Sigmoid colon (tissue), 7 donors: ENCODE results near the gene WNK2. TPM values are rescaled to one million over a fixed set of nuclear protein-coding genes. Genes with fewer than 3 reads are reported as not detected.

Source experiments
- DNase-seq: peaks from one replicate; pipeline ENCODE4 v3.0.0-alpha.2; 2019
- H3K27ac ChIP-seq, 4 donors: fragments of 200-600 bp; sonication (generic); one replicate each; pipeline ENCODE4 v1.5.1; 2016 to 2019; ENCODE audit warnings: mild to moderate bottlenecking in 1 of 4
- H3K27me3 ChIP-seq, 3 donors: fragments of 200-600 bp; sonication (generic); one replicate each; pipeline ENCODE4 v1.5.1; 2019; ENCODE audit warnings: mild to moderate bottlenecking in 1 of 3
- H3K36me3 ChIP-seq, 4 donors: fragments of 200-600 bp; sonication (generic); one replicate each; pipeline ENCODE4 v1.5.1; 2016 to 2019
- H3K4me1 ChIP-seq, 4 donors: fragments of 200-600 bp; sonication (generic); one replicate each; pipeline ENCODE4 v1.5.1; 2017 to 2019
- H3K4me3 ChIP-seq, 4 donors: fragments of 200-600 bp; sonication (generic); one replicate each; pipeline ENCODE4 v1.5.1; 2017 to 2019; ENCODE audit warnings: mild to moderate bottlenecking in 2 of 4, moderate library complexity in 1 of 4
- H3K9me3 ChIP-seq, 4 donors: fragments of 200-600 bp in 3 of 4; sonication (generic) in 3 of 4; one replicate each; pipeline versions ENCODE4 v1.5.1 to v1.6.1; 2013 to 2019
- EP300 ChIP-seq, 4 donors: sonication (generic); formaldehyde crosslinking; IDR thresholded peaks; one replicate each; pipeline ENCODE4 v1.6.1; 2017; ENCODE audit warnings: antibody characterized with exemption in 4 of 4
- POLR2A ChIP-seq, 2 donors: fragments of 450-650 bp; IDR thresholded peaks; one replicate each; pipeline ENCODE4 v1.6.1; 2016; ENCODE audit warnings: antibody characterized with exemption in 2 of 2, mild to moderate bottlenecking in 2 of 2, moderate library complexity in 2 of 2
- POLR2AphosphoS5 ChIP-seq, 4 donors: sonication (generic); formaldehyde crosslinking; IDR thresholded peaks; one replicate each; pipeline ENCODE4 v1.6.1; 2017; ENCODE audit warnings: antibody characterized with exemption in 4 of 4
- WGBS, 2 donors: extraction: QIAGEN DNeasy Blood & Tissue Kit; methylation state at CpG; one replicate each; pipeline ENCODE4 v1.1.7; 2013; 5-methylcytosine and 5-hydroxymethylcytosine counted together
- intact Hi-C: fragments of 100-400 bp; cut with DNase I; formaldehyde crosslinking; loops from one replicate; pipeline ENCODE4 v1.15.1; 2023
- polyA plus RNA-seq, 3 donors: library from polyadenylated mRNA; stranded (reverse); fragments of 200-250 nt; gene quantifications; one replicate each; pipeline ENCODE4 v1.2.3, GENCODE V29; 2013
- total RNA-seq, 4 donors: library from RNA; depleted of rRNA; stranded (reverse); fragments of >200 nt; gene quantifications; one replicate each; pipeline ENCODE4 v1.1.0, GENCODE V29; 2016
- TF ChIP-seq, protein P1 (sequence below), 4 experiments: fragments of 450-650 bp in 3 of 4; fragments of 200-600 bp in 1 of 4; IDR thresholded peaks; one replicate each; pipeline ENCODE4 v1.5.1; 2016 to 2019; ENCODE audit warnings: antibody characterized with exemption in 4 of 4, mild to moderate bottlenecking in 3 of 4, moderate library complexity in 2 of 4
- donor health status: healthy with polysubstance abuse.
- donor health status: Bipolar disorder and iron deficiency.
- donor health status: healthy.

Gene WNK2
- total and polyA plus RNA-seq, 7 donors = 12.6 to 95.8 (median 20.0) TPM

DNA sequence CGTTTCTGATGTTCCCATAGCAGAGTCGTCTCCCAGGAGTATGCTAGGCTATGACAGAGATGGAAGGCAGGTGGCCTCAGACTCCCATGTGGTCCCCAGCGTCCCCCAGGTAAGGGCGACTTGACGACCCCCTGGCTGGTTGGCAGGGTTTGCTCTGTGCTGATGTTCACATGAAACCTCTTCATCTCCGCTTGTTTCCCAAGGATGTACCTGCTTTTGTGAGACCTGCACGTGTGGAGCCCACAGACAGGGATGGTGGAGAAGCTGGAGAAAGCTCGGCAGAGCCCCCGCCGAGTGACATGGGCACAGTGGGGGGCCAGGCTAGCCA is 108.3 kb downstream of the WNK2 start:
- DNase-seq = no peak

DNA sequence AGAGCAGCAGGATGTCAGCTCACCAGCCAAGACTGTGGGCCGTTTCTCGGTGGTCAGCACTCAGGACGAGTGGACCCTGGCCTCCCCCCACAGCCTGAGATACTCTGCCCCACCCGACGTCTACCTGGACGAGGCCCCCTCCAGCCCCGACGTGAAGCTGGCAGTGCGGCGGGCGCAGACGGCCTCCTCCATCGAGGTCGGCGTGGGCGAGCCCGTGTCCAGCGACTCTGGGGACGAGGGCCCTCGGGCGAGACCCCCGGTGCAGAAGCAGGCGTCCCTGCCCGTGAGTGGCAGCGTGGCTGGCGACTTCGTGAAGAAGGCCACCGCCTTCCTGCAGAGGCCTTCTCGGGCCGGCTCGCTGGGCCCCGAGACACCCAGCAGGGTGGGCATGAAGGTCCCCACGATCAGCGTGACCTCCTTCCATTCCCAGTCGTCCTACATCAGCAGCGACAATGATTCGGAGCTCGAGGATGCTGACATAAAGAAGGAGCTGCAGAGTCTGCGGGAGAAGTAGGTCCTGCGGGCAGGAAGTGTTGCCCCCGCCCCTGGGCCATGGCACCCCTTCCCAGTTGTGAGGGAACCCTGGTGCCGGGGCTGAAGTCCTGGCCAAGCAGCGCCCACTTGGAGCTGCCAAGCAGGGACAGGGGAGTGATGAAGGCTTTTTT is 108.9 kb downstream of the WNK2 start:
- Histone ChIP-seq H3K4me3 (no peak overlapping the region), H3K9me3 (no peaks in the 10 kb centered on the region), H3K36me3 (peaks cover 0 to 23% (median 7%) of the 10 kb centered on the region in 4 donors), H3K27me3 (no peaks in the 10 kb centered on the region), H3K4me1 (peaks cover 0 to 3% (median 0%) of the 10 kb centered on the region in 4 donors), H3K27ac (no peak overlapping the region)
- TF ChIP-seq EP300 (IDR thresholded peaks at IDR 0.05) (no peak), POLR2AphosphoS5 (IDR thresholded peaks at IDR 0.05) (no peak), POLR2A (IDR thresholded peaks at IDR 0.05) (no peak)
- TF ChIP-seq, protein P1, sequence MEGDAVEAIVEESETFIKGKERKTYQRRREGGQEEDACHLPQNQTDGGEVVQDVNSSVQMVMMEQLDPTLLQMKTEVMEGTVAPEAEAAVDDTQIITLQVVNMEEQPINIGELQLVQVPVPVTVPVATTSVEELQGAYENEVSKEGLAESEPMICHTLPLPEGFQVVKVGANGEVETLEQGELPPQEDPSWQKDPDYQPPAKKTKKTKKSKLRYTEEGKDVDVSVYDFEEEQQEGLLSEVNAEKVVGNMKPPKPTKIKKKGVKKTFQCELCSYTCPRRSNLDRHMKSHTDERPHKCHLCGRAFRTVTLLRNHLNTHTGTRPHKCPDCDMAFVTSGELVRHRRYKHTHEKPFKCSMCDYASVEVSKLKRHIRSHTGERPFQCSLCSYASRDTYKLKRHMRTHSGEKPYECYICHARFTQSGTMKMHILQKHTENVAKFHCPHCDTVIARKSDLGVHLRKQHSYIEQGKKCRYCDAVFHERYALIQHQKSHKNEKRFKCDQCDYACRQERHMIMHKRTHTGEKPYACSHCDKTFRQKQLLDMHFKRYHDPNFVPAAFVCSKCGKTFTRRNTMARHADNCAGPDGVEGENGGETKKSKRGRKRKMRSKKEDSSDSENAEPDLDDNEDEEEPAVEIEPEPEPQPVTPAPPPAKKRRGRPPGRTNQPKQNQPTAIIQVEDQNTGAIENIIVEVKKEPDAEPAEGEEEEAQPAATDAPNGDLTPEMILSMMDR (IDR thresholded peaks at IDR 0.05) = no peak
- intact Hi-C loops = no loop called here
- 92% methylated on average over 43 of the region's 43 CpGs for WGBS, 2 donors
- DNase-seq = no peak

More for the DNA sequence above, 108.3 kb downstream of the WNK2 start:
- H3K4me3 ChIP-seq = no peak overlapping the region
- H3K27me3 ChIP-seq = no peaks in the 10 kb centered on the region
- H3K9me3 ChIP-seq = no peaks in the 10 kb centered on the region
- intact Hi-C loops = no loop called here
- no peak for TF ChIP-seq POLR2A (IDR thresholded peaks at IDR 0.05)
- no peak for TF ChIP-seq EP300 (IDR thresholded peaks at IDR 0.05)
- TF ChIP-seq, protein P1 (IDR thresholded peaks at IDR 0.05) = no peak
- TF ChIP-seq POLR2AphosphoS5 (IDR thresholded peaks at IDR 0.05) = no peak
- no peak overlapping the region for H3K27ac ChIP-seq
- WGBS, 2 donors = 81 to 82% methylated on average over 10 of the region's 10 CpGs
- H3K36me3 ChIP-seq = peaks cover 0 to 23% (median 7%) of the 10 kb centered on the region in 4 donors
- H3K4me1 ChIP-seq = peaks cover 0 to 3% (median 0%) of the 10 kb centered on the region in 4 donors

DNA sequence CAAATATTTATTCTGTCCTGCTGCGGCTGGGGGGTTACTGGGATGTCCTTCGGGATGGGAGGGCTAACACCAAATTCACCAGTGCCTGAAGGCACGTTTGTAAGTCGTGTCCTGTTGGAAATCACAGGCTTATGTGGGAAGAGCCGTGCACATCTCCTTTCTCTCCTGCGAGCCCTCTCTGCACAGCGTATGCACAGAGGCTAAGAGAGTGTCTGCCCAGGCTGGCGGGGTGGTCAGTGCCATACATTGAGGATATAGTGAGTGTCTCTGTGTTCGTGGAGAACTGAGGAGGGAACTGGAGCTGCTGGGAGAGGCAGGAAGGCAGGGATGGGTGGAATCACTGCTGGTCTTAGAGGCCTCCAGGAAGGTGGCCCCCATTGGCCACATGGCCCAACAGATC is 110.1 kb downstream of the WNK2 start:
- Histone ChIP-seq H3K4me1 (peaks cover 0 to 3% (median 0%) of the 10 kb centered on the region in 4 donors), H3K27ac (no peak overlapping the region), H3K27me3 (no peaks in the 10 kb centered on the region), H3K9me3 (no peaks in the 10 kb centered on the region), H3K4me3 (no peak overlapping the region), H3K36me3 (peaks cover 0 to 28% (median 8%) of the 10 kb centered on the region in 4 donors)
- WGBS, 2 donors = 84 to 91% methylated on average over 9 of the region's 9 CpGs
- no peak for DNase-seq
- TF ChIP-seq POLR2A (IDR thresholded peaks at IDR 0.05) = no peak
- TF ChIP-seq, protein P1 (IDR thresholded peaks at IDR 0.05) = no peak
- no peak for TF ChIP-seq EP300 (IDR thresholded peaks at IDR 0.05)
- no peak for TF ChIP-seq POLR2AphosphoS5 (IDR thresholded peaks at IDR 0.05)
- intact Hi-C loops = no loop called here

DNA sequence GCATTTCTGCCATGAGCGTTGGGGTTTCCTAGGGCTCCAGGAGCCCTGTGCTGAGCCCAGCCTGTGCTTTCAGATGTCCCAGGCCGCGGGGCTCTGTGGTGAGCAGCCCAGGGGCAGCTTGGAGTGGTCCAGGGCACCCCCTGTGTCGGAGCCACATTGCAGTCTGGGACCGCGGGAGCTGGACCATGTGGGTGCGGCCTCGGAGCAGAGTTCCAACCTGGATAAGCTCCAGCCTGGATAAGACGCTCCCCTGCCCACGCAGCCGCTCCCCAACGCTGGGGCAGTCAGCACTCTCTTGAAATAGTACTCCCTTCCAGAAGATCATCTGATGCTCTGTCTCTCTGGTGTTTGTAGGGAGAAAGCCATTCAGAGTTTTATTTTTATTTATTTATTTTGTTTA is 111.1 kb downstream of the WNK2 start:
- Histone ChIP-seq H3K4me3 (no peak overlapping the region), H3K36me3 (peaks cover 6 to 33% (median 9%) of the 10 kb centered on the region in 4 donors), H3K4me1 (peaks cover 0 to 3% (median 0%) of the 10 kb centered on the region in 4 donors), H3K9me3 (no peaks in the 10 kb centered on the region), H3K27me3 (no peaks in the 10 kb centered on the region), H3K27ac (no peak overlapping the region)
- DNase-seq = no peak
- TF ChIP-seq POLR2A (IDR thresholded peaks at IDR 0.05) = no peak
- intact Hi-C loops = no loop called here
- 22 to 60% methylated on average over 12 of the region's 12 CpGs for WGBS, 2 donors

- Histone ChIP-seq H3K4me3 (no peak overlapping the region), H3K4me1 (peaks cover 0 to 3% (median 0%) of the 10 kb centered on the region in 4 donors), H3K27ac (no peak overlapping the region), H3K27me3 (no peaks in the 10 kb centered on the region), H3K9me3 (no peaks in the 10 kb centered on the region), H3K36me3 (peaks cover 6 to 37% (median 11%) of the 10 kb centered on the region in 4 donors)
- no peak for DNase-seq
- intact Hi-C loops = no loop called here
- WGBS, 2 donors = 26 to 40% methylated on average over 2 of the region's 2 CpGs
- TF ChIP-seq POLR2AphosphoS5 (IDR thresholded peaks at IDR 0.05) (no peak), POLR2A (IDR thresholded peaks at IDR 0.05) (no peak), EP300 (IDR thresholded peaks at IDR 0.05) (no peak)
- TF ChIP-seq, protein P1 (IDR thresholded peaks at IDR 0.05) = no peak
Observed at GRCh38 chr9:93295456-93296076, 111.6 kb downstream of the WNK2 start.
